Ovary (tissue), 9 donors: ENCODE data around the gene ANGPT4. TPM values are rescaled to one million over a fixed set of nuclear protein-coding genes. Genes with fewer than 3 reads are reported as not detected.
"Not testable (repeated sequence)": the region's sequence is repeated elsewhere in the genome, so short reads cannot be mapped to it uniquely, and the experiment has no call there.

Experiments
- DNase-seq, 5 donors: peaks; one replicate each; pipeline ENCODE4 v3.0.0-alpha.2; 2019 to 2020
- H3K27ac ChIP-seq, 2 donors: fragments of 200-600 bp; one replicate each; pipeline versions ENCODE4 v1.5.1 to v1.8.0; 2019 to 2022
- H3K27me3 ChIP-seq: fragments of 200-600 bp; one replicate; pipeline ENCODE4 v1.8.0; 2022
- H3K36me3 ChIP-seq: fragments of 200-600 bp; sonication (generic); one replicate; pipeline ENCODE4 v1.5.1; 2019
- H3K4me1 ChIP-seq: one replicate; pipeline ENCODE4 v1.8.1; 2013; ENCODE audit warnings: mild to moderate bottlenecking, moderate library complexity; ENCODE audit not compliant: insufficient read depth
- H3K4me3 ChIP-seq: fragments of 200-600 bp; sonication (generic); one replicate; pipeline ENCODE4 v1.5.1; 2017
- H3K9me3 ChIP-seq, 2 donors: fragments of 200-600 bp in 1 of 2; sonication (generic) in 1 of 2; one replicate each; pipeline versions ENCODE4 v1.5.1 to v1.8.1; 2013 to 2019; ENCODE audit warnings: mild to moderate bottlenecking in 1 of 2, moderate library complexity in 1 of 2
- CTCF ChIP-seq, 3 donors: fragments of 450-650 bp in 2 of 3; fragments of 200-600 bp in 1 of 3; IDR thresholded peaks; one replicate each; pipeline versions ENCODE4 v1.5.1 to v1.8.0; 2016 to 2022; ENCODE audit warnings: antibody characterized with exemption in 3 of 3, mild to moderate bottlenecking in 1 of 3
- EP300 ChIP-seq: sonication (generic); formaldehyde crosslinking; IDR thresholded peaks from one replicate; pipeline ENCODE4 v1.6.1; 2017; ENCODE audit warnings: antibody characterized with exemption
- POLR2A ChIP-seq: fragments of 450-650 bp; IDR thresholded peaks from one replicate; pipeline ENCODE4 v1.6.1; 2017; ENCODE audit warnings: antibody characterized with exemption, mild to moderate bottlenecking, moderate library complexity
- WGBS, 3 donors: extraction: QIAGEN DNeasy Blood & Tissue Kit in 1 of 3; methylation state at CpG; one replicate each; pipeline versions ENCODE4 v1.1.5 to v1.1.7; 2013 to 2017; 5-methylcytosine and 5-hydroxymethylcytosine counted together
- intact Hi-C, 4 donors: fragments of 100-400 bp; cut with DNase I; formaldehyde crosslinking; loops; one replicate each; pipeline versions ENCODE4 v1.11.0 to v1.15.1; 2022 to 2023
- polyA plus RNA-seq, 2 donors: library from polyadenylated mRNA; stranded (reverse); fragments of 200-250 nt in 1 of 2; fragments of 350-450 nt in 1 of 2; fragmentation: Illumina TruSeq in 1 of 2; extraction: RNeasy Lipid Tissue Mini Kit (QIAGEN cat#74804) in 1 of 2; gene quantifications; one replicate each; pipeline ENCODE4 v1.2.3, GENCODE V29; 2013 to 2014
- total RNA-seq, 7 donors: library from RNA; depleted of rRNA in 2 of 7; stranded (reverse); fragments of >200 nt in 2 of 7; fragmentation: NEBNext Ultra II Directional in 3 of 7; extraction: Animal tissue kit (Norgen Biotek cat#: 25700) in 3 of 7; gene quantifications; one replicate each; pipeline versions ENCODE4 v1.1.0 to v1.2.4, GENCODE V29; 2016 to 2023
- donor health status: DM: no; HTN: no; CAD: no; lungs with moderate emphysema.
- donor health status: DM: no; HTN: no; CAD: no.
- donor health status: Bipolar disorder and iron deficiency.
- donor health status: DM: yes; HTN: yes; CAD: no.
- donor health status: DM: no; HTN: no; CAD: no.
- donor health status: DM: yes; HTN: yes; CAD: no.

The ANGPT4 gene
- total and polyA plus RNA-seq, 9 donors = 0.58 to 10.7 (median 2.0) TPM

GRCh38 chr20:828987-829386 lies 87.1 kb downstream of the ANGPT4 start:
- no peaks in the 10 kb centered on the region for H3K36me3 ChIP-seq
- TF ChIP-seq EP300 = no peak
- TF ChIP-seq POLR2A = no peak
- no peak for TF ChIP-seq CTCF (IDR thresholded peaks at IDR 0.05)
- no peak overlapping the region for H3K27ac ChIP-seq
- no peaks in the 10 kb centered on the region for H3K9me3 ChIP-seq
- no peaks in the 10 kb centered on the region for H3K4me1 ChIP-seq
- no peak for DNase-seq
- intact Hi-C loops = no loop called here
- H3K27me3 ChIP-seq = no peaks in the 10 kb centered on the region
- 56 to 68% (median 58%) methylated on average over 6 of the region's 6 CpGs for WGBS, 3 donors
- H3K4me3 ChIP-seq = no peak overlapping the region

GRCh38 chr20:827981-828380 lies 88.2 kb downstream of the ANGPT4 start:
- DNase-seq, H3K27me3 ChIP-seq, intact Hi-C loops, H3K27ac ChIP-seq, H3K9me3 ChIP-seq, H3K36me3 ChIP-seq, H3K4me3 ChIP-seq, H3K4me1 ChIP-seq: not testable (repeated sequence)
- 86 to 88% (median 88%) methylated on average over 8 of the region's 8 CpGs for WGBS, 3 donors

- TF ChIP-seq POLR2A (no peak), EP300 (no peak), CTCF (IDR thresholded peaks at IDR 0.05) (no peak)
- Histone ChIP-seq H3K27me3 (no peaks in the 10 kb centered on the region), H3K4me1 (no peaks in the 10 kb centered on the region), H3K27ac (no peak overlapping the region), H3K4me3 (no peak overlapping the region), H3K36me3 (no peaks in the 10 kb centered on the region), H3K9me3 (no peaks in the 10 kb centered on the region)
- 87 to 89% (median 87%) methylated on average over 7 of the region's 7 CpGs for whole genome bisulfite sequencing, 3 donors
- no peak for DNase-seq
- intact Hi-C loops = no loop called here
Measured at GRCh38 chr20:826695-827323, 89.3 kb downstream of the ANGPT4 start.

GRCh38 chr20:825710-826421 lies 90.3 kb downstream of the ANGPT4 start:
- 80 to 86% (median 84%) methylated on average over 9 of the region's 9 CpGs for WGBS, 3 donors
- no peak for TF ChIP-seq CTCF (IDR thresholded peaks at IDR 0.05)
- TF ChIP-seq POLR2A = no peak
- no peak for TF ChIP-seq EP300
- no peaks in the 10 kb centered on the region for H3K36me3 ChIP-seq
- no peak overlapping the region for H3K4me3 ChIP-seq
- no peak for DNase-seq
- no peak overlapping the region for H3K27ac ChIP-seq
- no peaks in the 10 kb centered on the region for H3K4me1 ChIP-seq
- H3K27me3 ChIP-seq = no peaks in the 10 kb centered on the region
- no peaks in the 10 kb centered on the region for H3K9me3 ChIP-seq
- intact Hi-C loops = no loop called here

GRCh38 chr20:824916-825315 lies 91.2 kb downstream of the ANGPT4 start:
- WGBS, 3 donors = 74 to 81% (median 79%) methylated on average over 4 of the region's 4 CpGs
- intact Hi-C loops = no loop called here
- no peak for TF ChIP-seq CTCF (IDR thresholded peaks at IDR 0.05)
- no peak for TF ChIP-seq POLR2A
- no peak for TF ChIP-seq EP300
- no peaks in the 10 kb centered on the region for H3K9me3 ChIP-seq
- H3K27ac ChIP-seq = no peak overlapping the region
- H3K36me3 ChIP-seq = no peaks in the 10 kb centered on the region
- no peaks in the 10 kb centered on the region for H3K4me1 ChIP-seq
- H3K4me3 ChIP-seq = no peak overlapping the region
- H3K27me3 ChIP-seq = no peaks in the 10 kb centered on the region
- DNase-seq = no peak
